HG03469 (cell line): Measurements from ENCODE around the gene LAMA5.
A peak's percentile ranks its signal among the peaks of the same experiment; 100 is the strongest.

ENCODE experiments used
- ATAC-seq: cut with Tn5 transposase; IDR thresholded peaks from one replicate; pipeline ENCODE4 v1.9.1; 2021; ENCODE audit warnings: mild to moderate bottlenecking, moderate library complexity, moderate number of reproducible peaks; ENCODE audit not compliant: unreplicated experiment

The LAMA5 gene

DNA sequence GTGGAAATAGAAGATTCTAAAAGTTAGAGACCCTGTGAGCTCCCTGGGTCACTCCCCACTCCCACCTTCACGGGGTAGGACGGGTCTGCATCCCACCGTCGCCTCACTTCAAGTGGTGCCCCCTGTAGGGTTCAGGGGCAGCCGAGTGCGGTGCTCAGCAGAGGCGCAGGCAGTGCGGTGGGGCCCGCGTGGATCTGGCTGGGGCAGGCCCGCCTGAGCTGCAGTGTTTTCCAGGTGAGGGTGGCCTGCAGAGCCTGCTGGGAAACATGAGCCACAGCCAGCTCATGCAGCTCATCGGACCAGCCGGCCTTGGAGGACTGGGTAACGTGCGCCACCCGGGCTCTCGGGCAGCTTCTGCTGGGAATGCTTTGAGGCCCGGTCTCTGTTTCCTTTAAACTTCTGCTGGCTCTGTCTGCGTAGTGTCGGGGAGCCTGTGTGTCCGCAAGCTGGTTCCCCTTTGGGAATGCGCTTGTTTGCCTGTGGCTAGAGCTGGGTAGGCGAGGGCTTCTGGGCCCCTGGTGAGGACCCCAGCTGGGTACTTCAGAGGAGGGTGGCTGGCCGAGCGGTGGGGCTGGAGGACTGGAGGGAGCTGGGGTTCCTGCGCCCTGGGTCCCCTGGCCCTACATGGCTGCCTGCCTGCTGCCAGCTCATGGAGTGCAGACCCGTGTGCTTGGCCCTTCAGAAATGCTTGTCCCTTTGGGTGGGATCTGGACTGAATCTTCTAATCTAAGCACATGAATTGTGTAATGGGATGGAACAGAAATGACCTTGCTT, 60.5 kb downstream of the LAMA5 start:
- ATAC-seq: no peak

DNA sequence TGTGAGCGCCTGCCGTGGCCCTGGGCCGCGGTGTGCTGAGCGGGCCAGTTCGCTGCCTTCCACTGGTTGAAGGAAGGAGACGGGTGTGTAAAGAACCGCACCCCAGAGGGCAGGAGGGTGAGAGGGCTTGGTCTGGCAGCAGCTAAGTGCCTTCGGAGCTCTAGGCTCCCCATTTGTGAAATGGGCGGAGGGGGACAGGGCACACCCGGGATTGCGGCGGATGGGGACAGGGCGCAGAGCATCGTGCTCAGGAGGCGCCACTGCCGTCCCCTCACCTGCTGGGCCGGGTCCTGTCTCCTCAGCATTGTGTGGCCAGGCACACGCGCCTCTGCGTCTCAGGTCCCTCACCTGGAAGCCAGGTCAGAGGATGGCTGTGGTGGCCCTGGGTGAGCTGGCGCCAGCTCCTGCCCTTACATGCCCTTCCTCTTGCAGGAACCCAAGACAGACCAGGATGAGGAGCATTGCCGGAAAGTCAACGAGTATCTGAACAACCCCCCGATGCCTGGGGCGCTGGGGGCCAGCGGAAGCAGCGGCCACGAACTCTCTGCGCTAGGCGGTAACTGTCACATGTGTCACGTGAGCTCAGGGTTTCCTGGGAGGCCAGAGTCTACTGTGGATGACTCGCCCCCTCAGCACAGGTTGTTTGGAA, 61.2 kb downstream of the LAMA5 start:
- ATAC-seq: no peak

DNA sequence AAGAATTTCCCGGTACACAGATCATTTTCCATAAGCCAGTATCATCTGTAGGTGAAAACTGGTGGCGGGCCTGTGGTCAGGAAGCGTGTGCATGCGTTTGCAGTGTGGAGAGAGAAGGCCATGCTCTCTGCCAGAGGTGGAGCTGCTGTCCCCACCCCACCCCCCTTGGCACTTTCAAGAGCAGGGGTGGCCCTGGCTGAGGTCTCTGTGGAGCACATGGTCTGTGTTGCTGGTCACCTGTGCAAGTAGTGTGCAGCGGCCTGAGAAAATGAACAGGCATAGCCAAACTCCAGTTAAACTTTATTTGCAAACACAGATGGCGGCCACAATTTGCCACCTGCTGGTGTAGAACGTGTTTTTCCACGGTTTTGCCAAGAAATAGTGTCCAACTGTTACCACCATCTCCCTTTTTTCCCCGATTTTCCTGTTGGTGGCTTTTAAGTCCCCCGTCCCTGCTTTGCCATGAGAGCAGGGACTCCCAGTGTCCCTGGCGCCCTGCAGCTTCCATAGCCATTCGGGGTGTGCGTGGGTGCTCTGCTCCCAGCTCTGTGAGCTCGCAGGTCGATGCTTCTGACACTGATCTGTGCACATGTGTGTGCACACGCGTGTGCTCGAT, 61.9 kb downstream of the LAMA5 start:
- ATAC-seq: no peak

DNA sequence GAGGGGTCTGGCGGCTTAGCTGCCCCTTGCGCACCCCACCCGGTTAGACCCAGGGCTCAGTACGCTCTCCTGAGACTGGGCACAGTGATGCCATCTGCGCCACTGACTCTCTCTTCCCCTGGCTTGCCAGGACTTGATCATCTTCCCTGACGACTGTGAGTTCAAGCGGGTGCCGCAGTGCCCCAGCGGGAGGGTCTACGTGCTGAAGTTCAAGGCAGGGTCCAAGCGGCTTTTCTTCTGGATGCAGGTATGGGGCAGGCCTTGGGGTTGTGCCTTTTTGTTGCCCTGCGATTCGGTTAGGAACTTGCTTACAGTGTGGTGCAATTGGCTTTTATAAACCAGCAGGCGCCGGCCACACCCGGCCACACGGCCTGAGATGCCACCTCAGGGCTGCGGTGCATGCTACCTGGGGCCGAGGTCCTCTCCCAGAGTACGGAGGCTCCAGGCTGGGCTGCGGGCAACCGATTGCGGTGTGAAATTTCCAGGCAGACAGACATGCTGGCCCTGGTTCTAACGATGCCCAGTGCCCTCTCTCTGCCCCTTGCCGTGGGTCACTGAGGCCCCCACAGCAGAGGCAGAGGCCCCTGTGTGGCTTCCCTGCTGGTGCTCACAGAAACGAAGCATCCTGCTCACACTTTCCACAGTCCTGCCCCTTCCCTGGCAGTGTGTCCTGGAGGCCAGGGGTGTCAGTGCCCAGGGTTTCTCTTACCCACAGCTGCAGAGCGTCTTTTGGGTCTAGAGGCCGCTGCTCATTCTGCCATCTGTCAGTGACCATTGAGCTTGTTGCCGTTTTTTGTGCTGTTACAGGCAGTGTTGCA, 62.6 kb downstream of the LAMA5 start:
- ATAC-seq: no peak

DNA sequence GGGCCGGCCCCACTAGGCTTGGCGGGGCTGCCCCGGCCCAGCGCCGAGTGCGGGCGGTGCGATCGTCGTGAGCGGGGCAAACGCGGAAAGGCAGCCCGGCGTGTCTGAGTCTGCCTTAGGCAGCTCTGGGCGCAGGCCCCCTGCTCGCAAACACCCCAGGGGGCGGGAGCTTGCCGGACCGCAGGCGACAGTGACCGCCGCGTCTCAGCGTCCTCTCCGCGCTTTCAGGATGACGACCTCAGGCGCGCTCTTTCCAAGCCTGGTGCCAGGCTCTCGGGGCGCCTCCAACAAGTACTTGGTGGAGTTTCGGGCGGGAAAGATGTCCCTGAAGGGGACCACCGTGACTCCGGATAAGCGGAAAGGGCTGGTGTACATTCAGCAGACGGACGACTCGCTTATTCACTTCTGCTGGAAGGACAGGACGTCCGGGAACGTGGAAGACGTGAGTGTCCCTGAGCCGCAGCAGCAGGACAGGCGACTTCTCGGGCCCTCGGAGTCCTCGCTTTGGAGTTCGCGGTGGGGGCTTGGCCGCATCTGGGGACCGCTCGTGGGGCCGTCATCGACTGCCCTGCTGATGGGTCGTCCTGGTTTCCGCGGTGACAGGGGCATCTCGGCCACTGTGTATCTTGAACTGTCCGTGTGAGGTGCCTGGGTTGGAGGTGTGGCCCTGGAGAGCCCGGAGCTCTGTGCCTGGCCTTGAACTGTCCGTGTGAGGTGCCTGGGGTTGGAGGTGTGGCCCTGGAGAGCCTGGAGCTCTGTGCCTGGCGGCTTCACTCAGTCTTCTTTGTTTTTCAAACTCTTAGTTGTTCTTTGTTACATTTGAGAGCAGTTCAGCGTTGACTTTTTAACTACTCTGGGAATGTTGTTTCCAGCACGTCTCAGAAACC, 63.5 kb downstream of the LAMA5 start:
- no peak for ATAC-seq

DNA sequence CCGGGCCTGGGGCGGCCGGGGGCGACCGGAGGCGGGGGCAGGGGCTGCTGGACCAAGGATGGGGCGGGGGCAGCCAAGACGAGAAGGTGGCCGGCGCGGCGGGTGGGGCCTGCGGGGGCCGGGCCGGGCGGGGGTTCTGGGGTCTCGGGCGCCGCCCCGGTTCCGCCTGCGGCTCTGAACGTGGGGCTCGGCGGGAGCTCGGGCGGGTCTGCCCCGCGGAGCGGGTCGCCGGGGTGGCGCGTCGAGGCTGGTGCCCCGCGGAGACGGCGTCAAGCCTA, 64.1 kb downstream of the LAMA5 start:
- no peak for ATAC-seq

DNA sequence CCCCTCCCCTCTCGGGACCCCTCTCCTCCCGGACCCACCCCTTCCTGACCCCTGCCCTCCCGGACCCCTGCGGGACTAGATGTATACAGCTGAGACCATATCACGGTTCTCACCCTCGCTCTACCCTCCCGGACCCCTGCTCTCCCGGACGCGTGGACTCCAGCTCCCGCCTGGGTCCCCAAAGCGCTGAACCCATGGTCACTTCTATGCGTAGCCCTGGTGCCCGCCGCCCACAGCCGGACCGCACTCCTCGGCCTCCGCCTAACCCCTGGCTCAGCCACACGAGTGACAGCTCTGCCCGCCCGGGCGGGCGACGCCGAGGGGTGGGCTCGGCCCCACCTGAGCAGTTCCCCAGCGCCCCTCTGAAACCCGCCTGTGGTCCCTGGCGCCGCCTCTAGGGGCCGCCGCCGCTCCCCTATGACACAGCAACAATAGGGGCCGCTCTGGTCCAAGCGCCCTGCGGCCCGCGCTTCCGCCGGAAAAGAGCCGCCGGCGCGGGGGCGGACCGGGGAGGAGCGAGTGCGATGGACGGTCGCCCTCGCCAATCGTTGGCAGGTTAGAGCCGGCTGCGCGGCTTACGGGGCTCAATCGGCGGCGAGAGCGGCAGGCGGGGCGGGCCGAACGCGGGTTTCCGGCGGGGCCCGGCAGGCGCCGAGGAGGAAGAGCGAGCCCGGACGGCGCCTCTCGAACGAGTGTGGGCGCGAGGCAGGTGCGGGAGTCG, 64.6 kb downstream of the LAMA5 start, which contains the start of gene ADRM1:
Gene ADRM1 (plus strand): TSS at position 657 of the 721 bp plus-strand sequence. CDS start 572 bp downstream, outside the sequence.
- peak; percentile 84 for ATAC-seq

DNA sequence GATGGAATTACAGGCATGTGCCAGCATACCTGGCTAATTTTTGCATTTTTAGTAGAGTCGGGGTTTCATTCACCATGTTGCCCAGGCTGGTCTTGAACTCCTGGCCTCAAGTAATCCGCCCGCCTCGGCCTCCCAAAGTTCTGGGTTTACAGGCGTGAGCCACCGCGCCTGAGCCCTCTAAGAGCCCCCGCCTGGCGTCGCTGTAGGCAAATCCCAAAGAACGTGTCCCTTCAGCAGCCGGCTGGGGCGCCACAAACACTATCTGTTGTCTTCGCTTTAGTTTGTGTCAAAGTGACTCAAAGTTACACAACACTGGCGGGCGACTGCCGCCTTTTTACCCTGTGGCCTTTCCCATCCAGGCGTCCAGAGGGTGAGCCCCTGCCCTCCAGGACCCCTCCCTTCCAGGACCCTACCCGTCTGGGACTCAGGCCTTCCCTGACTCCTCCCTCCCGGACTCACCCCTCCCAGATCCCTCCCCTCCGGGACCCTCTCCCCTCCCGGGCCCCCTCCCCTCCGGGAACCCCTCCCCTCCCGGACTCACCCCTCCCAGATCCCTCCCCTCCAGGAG, 65.3 kb downstream of the LAMA5 start:
- ATAC-seq: no peak

DNA sequence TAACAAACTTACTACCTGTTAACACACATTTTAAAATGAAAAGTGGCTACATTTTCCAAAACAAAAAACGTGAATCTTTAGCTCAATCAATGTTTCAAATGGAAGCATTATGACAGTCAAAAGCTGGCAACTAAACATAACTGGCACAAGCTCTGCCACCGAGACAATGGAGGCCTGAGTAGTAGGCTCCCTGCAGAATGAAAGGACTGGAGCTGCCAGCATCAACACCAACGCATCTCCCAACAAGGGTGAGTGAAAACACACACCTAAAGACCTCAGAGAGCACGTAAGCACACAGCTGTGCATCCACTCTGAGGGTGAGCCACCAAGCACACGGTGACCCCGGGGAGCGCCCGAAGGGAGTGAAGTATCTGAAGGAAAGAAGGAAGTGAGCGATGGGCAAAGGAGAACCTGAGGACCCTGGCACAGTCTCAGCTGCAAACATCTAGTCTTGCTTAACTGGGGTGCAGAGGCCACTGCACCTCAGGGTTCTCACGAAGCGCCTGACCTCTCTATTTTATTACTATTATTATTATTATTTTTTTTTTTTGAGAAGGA, 65.9 kb downstream of the LAMA5 start:
- no peak for ATAC-seq

DNA sequence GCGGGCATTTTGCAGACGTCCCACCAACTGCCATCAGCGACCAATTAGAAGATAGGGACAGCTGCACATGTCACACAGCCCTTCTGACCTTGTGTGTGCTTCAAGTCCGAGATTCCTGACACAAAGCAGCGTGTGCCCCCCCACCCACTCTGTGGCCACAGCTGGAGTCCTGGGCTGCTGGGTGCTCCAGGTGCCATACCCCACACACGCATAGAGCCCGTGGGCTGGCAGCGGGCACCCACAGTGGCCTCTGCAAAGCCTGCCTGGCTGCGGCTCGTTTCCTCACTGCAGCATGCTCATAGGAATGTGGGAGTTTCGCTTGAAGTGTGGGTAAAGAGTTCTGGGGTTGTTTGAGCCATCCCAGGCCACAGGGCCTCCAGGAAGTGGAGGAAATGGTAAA, 66.8 kb downstream of the LAMA5 start:
- no peak for ATAC-seq

DNA sequence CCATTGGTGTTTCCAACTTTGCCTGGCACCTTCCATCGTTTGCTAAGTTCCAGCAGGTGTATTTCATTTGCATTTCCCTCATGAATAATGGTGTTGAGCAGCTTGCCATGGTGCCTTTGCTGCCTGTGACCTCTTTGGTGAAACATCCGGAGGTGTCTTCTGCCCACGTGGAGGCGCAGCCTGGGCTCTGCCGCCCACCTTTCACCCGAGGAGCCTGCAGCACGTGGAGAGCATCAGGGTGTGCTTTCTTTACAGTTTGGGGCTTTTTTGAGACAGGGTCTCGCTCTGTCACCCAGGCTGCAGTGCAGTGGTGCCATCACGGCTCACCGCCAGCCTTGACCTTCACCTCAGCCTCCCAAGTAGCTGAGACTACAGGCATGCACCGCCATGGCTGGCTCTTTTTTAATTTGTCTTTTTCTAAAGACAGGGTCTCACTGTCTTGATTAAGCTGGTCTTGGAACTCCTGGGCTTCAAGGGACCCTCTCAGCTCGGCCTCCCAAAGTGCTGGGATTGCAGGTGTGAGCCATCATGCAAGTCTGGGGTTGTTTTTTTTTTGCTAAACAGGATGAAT, 67.4 kb downstream of the LAMA5 start:
- no peak for ATAC-seq

DNA sequence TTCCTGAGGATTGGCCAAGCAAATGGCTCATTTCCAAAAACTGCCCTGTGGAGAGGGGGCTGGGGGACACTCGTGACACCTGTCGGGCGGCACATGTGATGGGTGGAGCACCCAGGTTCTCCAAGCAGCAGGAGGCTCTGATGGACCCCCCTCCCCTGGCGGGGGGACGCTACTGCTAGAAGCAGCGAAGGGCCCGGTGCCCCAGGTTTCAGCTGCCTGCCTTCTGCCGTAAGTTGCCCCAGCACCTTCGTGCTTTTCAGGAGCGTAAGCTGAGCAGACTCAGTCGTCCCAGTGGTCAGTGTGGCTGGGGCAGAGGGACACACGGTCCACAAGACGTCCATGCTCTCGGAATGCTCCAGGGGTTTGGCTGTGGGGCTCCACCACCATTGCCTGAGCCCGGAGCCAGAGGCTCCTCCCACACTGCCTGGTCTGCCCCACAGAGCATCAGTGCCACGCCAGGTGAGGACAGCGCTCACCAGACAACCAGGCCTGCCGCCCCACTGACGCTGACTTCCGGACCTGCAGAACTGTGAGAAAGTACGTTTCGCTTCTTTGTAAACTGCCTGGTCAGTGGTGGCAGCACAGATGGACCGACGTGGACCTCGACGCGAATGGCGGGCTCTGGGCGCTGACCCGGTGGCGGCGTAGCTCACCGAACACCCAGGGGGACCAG, 68.4 kb downstream of the LAMA5 start:
- no peak for ATAC-seq

DNA sequence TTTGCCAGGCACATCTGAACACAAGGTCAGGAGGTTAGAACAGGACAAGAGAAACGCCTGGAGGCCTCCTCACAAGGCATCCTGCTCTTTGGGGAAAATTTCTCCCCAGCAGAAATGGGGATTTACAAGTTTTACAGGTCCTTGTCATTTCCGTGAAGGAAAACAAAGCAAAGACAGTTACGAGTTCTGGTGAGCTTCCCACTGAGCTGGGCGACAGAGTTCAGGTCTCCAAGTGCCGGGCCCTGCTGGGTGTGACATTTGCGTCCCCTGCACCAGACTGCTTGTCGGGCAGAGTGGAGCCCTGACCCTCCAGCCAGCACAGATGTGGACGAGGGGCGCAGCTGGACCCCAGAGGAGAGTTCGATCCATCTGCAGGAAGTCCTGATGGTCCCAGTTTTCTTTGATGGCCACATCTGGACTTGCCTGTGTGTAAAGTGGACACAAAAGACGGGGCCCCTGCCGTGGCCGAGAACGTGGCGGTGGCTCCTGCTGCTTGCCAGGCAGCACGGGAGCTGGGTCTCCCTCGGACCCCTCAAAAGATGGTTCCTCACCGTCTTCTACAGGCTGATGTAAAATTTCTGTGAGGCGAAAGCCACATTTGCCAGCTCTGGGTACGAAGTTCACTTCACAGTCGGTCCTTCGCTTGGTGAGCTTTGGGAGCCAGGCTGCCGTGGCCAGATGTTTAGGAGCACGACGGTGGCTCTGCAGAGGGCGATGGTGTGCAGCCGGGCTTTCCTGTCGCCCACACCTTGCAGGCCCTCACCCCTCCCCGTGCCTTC, 69.5 kb downstream of the LAMA5 start:
- ATAC-seq: no peak

DNA sequence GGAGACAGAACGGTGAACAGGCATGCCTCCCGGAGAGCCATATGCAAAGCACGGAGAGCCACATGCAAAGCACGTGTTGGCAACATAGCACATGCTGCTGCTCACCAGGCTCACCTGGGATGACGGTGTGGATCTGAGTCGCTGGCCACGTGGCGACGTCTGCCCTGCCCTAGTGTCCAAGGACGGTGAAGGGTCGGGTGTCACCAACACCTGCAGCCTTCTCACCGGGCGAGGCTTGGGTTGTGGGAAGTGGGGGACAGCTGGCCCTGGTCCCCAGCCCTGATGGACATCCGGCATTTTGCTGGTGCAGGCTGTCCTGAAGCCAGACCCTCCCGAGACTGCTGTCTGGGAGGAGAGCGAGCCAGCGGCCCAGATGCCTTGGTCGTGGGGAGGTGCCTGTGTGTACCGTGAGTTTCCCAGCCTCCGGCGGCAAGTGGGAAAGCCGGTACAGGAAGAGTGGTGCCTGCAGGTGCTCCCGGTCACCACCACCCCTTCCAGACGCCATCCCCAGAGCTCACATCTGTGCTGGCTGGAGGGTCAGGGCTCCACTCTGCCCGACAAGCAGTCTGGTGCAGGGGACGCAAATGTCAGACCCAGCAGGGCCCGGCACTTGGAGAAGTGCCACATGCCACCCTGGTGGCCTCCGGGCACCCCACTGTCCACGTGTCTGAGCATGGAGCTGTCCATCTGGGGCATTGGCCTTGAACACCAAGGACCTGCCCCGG, 70.2 kb downstream of the LAMA5 start:
- no peak for ATAC-seq

DNA sequence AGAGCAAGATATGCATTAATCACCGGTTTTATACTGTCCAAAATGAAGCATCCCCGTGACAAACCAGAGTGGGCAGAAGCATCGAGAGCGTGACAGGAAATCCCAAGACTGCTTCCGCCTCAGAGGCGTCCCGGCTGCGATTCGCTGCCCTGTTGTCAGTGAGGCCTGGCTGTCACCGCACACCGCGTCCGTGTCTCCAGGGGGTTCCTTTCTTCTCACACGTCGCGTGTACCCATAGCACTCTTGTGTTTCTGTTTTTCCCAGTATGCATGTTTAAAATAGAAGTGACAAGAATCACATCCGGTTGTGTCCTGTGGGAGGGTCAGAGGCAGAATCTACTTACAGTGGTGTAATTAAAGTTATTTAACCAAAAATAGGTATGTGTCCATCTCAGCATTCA, 72.6 kb downstream of the LAMA5 start:
- ATAC-seq: no peak

DNA sequence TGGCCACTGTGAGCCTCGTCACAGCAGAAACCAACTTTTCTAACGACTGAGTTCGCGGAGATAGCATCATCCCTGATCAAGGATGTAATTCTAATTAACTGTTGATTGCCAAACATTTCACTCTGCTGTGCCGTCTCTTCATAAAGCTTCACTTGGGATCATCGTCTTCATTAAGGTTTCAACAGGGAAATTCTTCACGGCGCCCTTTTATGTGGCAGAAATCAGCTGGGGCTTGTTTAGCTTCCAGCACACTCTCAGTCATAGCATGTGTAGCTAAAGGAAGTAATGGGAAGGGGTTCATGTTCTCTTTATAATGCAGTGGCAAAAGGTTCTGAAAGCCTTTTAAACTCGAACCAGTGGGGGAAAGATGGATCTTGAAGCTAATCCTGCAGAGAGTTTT, 73.2 kb downstream of the LAMA5 start:
- ATAC-seq: no peak
